Thyroid gland (tissue), 4 donors: ENCODE data around the gene ANAPC5. TPM values are rescaled to one million over a fixed set of nuclear protein-coding genes. Genes with fewer than 3 reads are reported as not detected.

Source experiments
- DNase-seq, 2 donors: peaks; one replicate each; pipeline ENCODE4 v3.0.0-alpha.2; 2019
- H3K27ac ChIP-seq, 3 donors: fragments of 200-600 bp; sonication (generic); 1 replicate in 2 of 3; 2 replicates in 1 of 3; pipeline ENCODE4 v1.5.1; 2016 to 2019; ENCODE audit warnings: mild to moderate bottlenecking in 1 of 3, moderate library complexity in 1 of 3
- H3K27me3 ChIP-seq: fragments of 200-600 bp; sonication (generic); one replicate; pipeline ENCODE4 v1.5.1; 2019
- H3K36me3 ChIP-seq, 2 donors: fragments of 200-600 bp; sonication (generic); one replicate each; pipeline ENCODE4 v1.5.1; 2016 to 2019
- H3K4me1 ChIP-seq, 2 donors: fragments of 200-600 bp; sonication (generic); one replicate each; pipeline ENCODE4 v1.5.1; 2017 to 2019
- H3K4me3 ChIP-seq, 3 donors: fragments of 200-600 bp; sonication (generic); replicated peaks in 1 of 3; 1 replicate in 2 of 3; 2 replicates in 1 of 3; pipeline ENCODE4 v1.5.1; 2016; ENCODE audit warnings: mild to moderate bottlenecking in 1 of 3
- H3K9me3 ChIP-seq: fragments of 200-600 bp; sonication (generic); one replicate; pipeline ENCODE4 v1.5.1; 2017
- POLR2A ChIP-seq, 2 donors: fragments of 450-650 bp; IDR thresholded peaks; one replicate each; pipeline ENCODE4 v1.6.1; 2017; ENCODE audit warnings: antibody characterized with exemption in 2 of 2, mild to moderate bottlenecking in 2 of 2, moderate library complexity in 1 of 2
- WGBS, 2 donors: methylation state at CpG; one replicate each; pipeline ENCODE4 v1.1.5; 2017; 5-methylcytosine and 5-hydroxymethylcytosine counted together
- intact Hi-C: fragments of 100-400 bp; cut with DNase I; formaldehyde crosslinking; loops from one replicate; pipeline ENCODE4 v1.15.1; 2023
- total RNA-seq, 4 donors: library from RNA; depleted of rRNA; stranded (reverse); fragments of >200 nt; gene quantifications; one replicate each; pipeline ENCODE4 v1.2.3, GENCODE V29; 2016
- TF ChIP-seq, protein P1 (sequence below), 6 experiments: fragments of 200-600 bp in 3 of 6; fragments of 450-650 bp in 3 of 6; sonication (generic) in 3 of 6; IDR thresholded peaks; one replicate each; pipeline ENCODE4 v1.5.1; 2016 to 2019; ENCODE audit warnings: antibody characterized with exemption in 6 of 6, mild to moderate bottlenecking in 2 of 6, inconsistent platforms in 1 of 6, moderate library complexity in 1 of 6

The ANAPC5 gene
- total RNA-seq, 4 donors from 2014 or later, result 114 to 161 (median 135) TPM

DNA sequence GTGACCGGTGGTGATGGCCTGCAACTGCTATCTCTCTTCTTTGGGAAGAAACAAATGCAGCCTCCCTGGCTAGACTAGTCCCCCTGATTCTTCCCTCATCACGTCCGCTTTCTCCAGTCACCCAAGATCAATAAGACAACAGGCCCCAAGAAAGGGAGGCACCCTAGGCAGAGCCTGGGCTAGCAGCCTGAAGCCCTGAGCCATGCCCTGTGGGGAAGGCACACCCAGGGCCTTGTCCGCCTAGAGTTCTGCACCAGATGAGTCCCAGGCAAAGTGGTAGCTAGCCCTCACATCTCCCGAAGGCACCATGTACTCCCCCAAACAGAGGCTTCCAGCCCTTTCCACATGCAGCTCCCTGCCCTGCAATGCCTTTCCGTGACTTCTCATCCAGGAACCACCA, 90.8 kb downstream of the ANAPC5 start:
- intact Hi-C loops, result no loop called here
- H3K36me3 ChIP-seq, result peaks cover 22 to 26% of the 10 kb centered on the region in 2 donors
- WGBS, 2 donors, result 91 to 97% methylated on average over 6 of the region's 6 CpGs
- H3K4me3 ChIP-seq, result no peak overlapping the region
- no peaks in the 10 kb centered on the region for H3K27me3 ChIP-seq
- H3K27ac ChIP-seq, result no peak overlapping the region
- H3K9me3 ChIP-seq, result no peaks in the 10 kb centered on the region
- TF ChIP-seq POLR2A (IDR thresholded peaks at IDR 0.05), result no peak
- TF ChIP-seq, protein P1, sequence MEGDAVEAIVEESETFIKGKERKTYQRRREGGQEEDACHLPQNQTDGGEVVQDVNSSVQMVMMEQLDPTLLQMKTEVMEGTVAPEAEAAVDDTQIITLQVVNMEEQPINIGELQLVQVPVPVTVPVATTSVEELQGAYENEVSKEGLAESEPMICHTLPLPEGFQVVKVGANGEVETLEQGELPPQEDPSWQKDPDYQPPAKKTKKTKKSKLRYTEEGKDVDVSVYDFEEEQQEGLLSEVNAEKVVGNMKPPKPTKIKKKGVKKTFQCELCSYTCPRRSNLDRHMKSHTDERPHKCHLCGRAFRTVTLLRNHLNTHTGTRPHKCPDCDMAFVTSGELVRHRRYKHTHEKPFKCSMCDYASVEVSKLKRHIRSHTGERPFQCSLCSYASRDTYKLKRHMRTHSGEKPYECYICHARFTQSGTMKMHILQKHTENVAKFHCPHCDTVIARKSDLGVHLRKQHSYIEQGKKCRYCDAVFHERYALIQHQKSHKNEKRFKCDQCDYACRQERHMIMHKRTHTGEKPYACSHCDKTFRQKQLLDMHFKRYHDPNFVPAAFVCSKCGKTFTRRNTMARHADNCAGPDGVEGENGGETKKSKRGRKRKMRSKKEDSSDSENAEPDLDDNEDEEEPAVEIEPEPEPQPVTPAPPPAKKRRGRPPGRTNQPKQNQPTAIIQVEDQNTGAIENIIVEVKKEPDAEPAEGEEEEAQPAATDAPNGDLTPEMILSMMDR (IDR thresholded peaks at IDR 0.05), result no peak
- no peak for DNase-seq
- H3K4me1 ChIP-seq, result no peaks in the 10 kb centered on the region

DNA sequence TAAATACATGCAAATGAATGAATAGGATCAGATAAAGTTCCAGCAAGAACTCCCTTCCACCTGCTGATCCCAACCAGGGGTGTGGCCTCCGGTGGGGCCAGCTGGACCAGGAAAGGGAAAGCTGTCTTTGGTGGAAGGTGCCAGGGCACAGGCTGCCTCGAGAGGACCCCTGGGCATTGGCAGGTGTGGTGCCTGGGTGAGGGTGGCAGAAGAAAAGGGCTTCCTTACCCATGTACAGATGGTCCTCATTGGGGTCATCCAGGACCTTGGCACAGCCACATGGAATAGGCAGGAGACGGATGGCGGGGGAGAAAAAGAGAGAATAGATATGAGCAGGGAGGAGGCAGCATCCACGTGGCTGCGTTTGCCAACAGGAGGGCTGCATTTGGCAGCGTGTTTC, 92.1 kb downstream of the ANAPC5 start:
- Histone ChIP-seq H3K4me3 (no peak overlapping the region), H3K27me3 (no peaks in the 10 kb centered on the region), H3K27ac (no peak overlapping the region), H3K36me3 (peaks cover 22 to 24% of the 10 kb centered on the region in 2 donors), H3K4me1 (no peaks in the 10 kb centered on the region), H3K9me3 (no peaks in the 10 kb centered on the region)
- no peak for DNase-seq
- TF ChIP-seq POLR2A (IDR thresholded peaks at IDR 0.05), result no peak
- TF ChIP-seq, protein P1 (IDR thresholded peaks at IDR 0.05), result no peak
- 93% methylated on average over 7 of the region's 7 CpGs for WGBS, 2 donors
- intact Hi-C loops, result no loop called here

DNA sequence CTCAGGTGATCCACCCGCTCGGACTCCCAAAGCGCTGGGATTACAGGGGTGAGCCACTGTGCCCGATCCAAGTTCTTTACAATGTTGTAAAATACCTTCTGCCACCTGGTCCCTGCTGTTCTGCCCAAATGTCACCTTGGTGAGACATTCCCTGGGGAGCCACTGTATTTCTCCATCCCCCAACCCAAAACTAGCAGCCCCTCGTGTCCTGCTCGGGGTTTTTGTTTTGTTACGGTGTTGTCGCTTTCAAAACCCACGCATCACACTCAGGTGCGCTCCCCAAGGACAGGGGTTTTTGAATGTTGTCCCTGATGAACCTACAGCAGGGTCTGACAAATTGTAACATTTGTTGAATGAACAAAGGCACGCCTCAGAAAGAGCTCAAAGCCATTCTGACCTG, 93.1 kb downstream of the ANAPC5 start:
- TF ChIP-seq, protein P1 (IDR thresholded peaks at IDR 0.05), result no peak
- no peak for TF ChIP-seq POLR2A (IDR thresholded peaks at IDR 0.05)
- H3K9me3 ChIP-seq, result no peaks in the 10 kb centered on the region
- intact Hi-C loops, result no loop called here
- H3K4me1 ChIP-seq, result no peaks in the 10 kb centered on the region
- no peaks in the 10 kb centered on the region for H3K27me3 ChIP-seq
- H3K27ac ChIP-seq, result no peak overlapping the region
- H3K4me3 ChIP-seq, result no peak overlapping the region
- no peak for DNase-seq
- H3K36me3 ChIP-seq, result peaks cover 24 to 29% of the 10 kb centered on the region in 2 donors
- WGBS, 2 donors, result 97 to 98% methylated on average over 11 of the region's 11 CpGs

Other genes with a start within 250 kb of the ANAPC5 start
- 1 to 10 TPM in 1 of 4 donors, under 1 TPM in 3; 0.44 to 1.5 (median 0.73) TPM for gene P2RX7, start 219.5 kb downstream of the ANAPC5 start, total RNA-seq
- gene P2RX4, start 142.3 kb downstream of the ANAPC5 start, total RNA-seq, result 10 to 100 TPM; 36.8 to 87.3 (median 56.1) TPM
- 10 to 100 TPM; 34.1 to 38.4 (median 36.3) TPM for gene CAMKK2, start 55.7 kb downstream of the ANAPC5 start, total RNA-seq
- 10 to 100 TPM; 38.7 to 64.0 (median 55.4) TPM for gene RNF34, start 47.7 kb upstream of the ANAPC5 start, total RNA-seq
- 10 to 100 TPM; 15.5 to 32.1 (median 21.2) TPM for gene KDM2B, start 228.6 kb upstream of the ANAPC5 start, total RNA-seq